Measurements from ENCODE around the gene RCN2.

Gene RCN2

GRCh38 chr15:77002954-77003912 is 71.7 kb downstream of the RCN2 start:
- no peak overlapping the region for H3K4me3 ChIP-seq (ENCODE audit: low read depth, low read length)
- TF ChIP-seq CTCF (IDR thresholded peaks at IDR 0.05; ENCODE audit: low read depth, low read length), result no peak

Measured in WI38 (cell line).